GM18861 (cell line): Measurements from ENCODE around the gene TMEM179.
"Not testable (repeated sequence)": the region's sequence is repeated elsewhere in the genome, so short reads cannot be mapped to it uniquely, and the experiment has no call there.

ENCODE experiments used
- ATAC-seq: cut with Tn5 transposase; IDR thresholded peaks from one replicate; pipeline ENCODE4 v1.9.1; 2021; ENCODE audit not compliant: unreplicated experiment

TMEM179 gene

DNA sequence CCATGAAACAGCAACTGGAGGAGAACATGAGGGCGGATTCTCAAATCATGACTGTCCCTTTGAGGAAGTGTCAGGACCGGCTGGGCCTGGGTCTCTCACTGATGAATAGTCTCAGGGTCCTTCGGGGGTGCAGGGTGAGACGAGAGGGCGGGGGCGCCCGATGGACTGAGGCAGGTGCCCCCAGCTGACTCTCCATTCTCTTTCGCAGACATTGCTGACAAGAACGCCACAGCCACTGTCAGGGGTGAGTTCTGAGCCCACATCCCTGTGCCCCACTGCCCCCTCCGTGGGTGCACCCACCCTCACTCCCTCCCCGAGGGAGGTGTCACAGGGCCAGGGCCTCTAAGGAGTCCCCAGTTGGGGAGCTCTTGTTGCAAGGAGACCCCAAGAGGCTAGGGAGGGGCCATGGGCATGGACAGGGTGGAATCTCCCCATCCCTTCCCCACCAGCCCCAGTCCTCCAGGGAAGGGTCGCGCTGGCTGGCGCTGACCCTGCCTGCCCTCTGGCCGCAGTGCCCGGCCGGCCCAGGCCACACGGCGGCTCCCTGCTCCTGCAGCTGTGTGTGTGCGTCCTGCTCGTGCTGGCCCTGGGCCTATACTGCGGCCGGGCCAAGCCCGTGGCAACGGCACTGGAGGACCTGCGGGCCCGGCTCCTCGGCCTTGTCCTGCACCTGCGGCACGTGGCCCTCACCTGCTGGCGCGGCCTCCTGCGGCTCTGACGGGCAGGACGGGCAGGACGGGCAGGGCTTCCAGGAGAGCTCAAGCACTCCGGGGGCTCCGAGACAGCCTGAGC, 16.3 kb downstream of the TMEM179 start:
- no peak for ATAC-seq

GRCh38 chr14:104587641-104588040, 16.9 kb downstream of the TMEM179 start:
- no peak for ATAC-seq

DNA sequence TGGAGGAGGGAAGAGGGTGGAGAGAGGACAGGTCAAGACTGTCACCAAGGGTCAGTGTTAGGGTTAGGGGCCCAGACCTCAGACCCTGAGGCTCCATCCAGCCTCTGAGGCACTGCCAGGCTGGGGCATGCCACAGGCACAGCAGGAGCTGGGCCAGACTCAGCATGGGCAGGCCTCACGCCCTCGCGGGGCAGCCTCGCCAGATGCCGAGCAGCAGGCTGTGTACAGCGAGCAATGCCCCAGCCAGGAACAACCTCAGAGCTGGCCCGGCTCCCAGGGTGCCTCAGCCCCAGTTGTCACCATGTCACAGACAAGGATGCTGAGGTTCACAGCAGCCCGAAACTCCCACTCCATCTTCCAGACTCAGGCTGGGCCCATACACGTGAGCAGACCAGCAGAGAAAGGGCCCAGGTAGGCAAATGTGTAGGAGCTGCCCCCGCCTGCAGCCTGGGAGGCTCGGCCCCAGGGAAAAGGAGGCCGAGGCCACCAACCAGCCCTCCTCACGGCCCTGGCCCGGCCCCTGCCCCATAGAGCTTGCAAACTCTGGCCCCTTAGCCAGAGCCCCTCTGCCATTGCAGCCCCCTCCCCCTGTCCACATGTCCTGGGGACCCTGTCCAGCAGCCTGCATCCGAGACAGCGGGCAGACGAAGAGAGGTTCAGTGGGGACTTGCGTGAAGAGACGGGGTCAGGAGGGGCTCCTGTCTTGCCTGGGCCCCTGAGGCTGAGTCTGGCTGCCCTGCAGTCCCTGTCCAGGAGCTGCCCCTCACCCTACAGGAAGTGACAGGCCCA, 17.5 kb downstream of the TMEM179 start:
- no peak for ATAC-seq

GRCh38 chr14:104585966-104586697, 18.4 kb downstream of the TMEM179 start:
- no peak for ATAC-seq

- ATAC-seq: no peak
Observed at GRCh38 chr14:104584557-104584956, 20.0 kb downstream of the TMEM179 start.

- no peak for ATAC-seq
Observed at GRCh38 chr14:104583424-104584306, 20.9 kb downstream of the TMEM179 start.

DNA sequence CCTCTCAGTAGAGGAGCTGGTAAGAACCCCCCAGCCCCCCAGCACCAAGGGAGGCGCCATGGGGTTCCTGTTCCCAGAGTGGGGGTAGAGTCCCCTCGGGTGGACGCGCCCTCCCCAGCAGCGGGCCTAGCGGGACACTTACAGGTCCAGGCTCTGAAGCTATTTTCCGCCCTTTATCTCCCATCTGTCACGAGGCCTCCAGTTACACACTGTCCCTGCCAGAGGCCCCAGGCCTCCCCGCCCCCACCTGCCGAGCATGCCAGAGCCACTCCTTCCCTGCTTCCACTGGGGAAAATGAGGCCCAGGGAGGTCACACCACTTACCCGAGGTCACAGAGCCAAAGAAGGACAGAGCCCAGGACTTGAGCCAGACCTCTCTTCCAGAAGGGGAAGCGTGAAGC, 21.9 kb downstream of the TMEM179 start:
- no peak for ATAC-seq

DNA sequence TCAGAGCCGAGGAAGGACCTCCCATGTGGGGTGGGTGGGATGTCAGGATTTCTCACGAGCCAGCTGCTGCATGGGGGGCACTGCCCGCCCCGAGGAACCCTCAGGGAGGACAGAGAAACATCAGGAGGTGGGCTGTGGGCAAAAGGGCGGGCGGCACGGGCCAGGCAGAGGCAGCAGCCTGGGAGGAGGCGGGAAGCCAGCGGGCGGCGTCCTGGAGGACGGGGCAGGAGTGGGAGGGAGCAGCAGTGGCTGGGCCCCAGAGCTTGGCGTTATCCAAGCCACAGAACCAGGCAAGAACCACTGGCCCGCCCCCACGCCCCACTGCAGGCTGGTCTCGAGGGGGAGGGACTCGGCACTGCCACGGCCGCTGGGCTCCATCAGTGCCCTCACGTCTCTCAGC, 22.6 kb downstream of the TMEM179 start:
- ATAC-seq: no peak

DNA sequence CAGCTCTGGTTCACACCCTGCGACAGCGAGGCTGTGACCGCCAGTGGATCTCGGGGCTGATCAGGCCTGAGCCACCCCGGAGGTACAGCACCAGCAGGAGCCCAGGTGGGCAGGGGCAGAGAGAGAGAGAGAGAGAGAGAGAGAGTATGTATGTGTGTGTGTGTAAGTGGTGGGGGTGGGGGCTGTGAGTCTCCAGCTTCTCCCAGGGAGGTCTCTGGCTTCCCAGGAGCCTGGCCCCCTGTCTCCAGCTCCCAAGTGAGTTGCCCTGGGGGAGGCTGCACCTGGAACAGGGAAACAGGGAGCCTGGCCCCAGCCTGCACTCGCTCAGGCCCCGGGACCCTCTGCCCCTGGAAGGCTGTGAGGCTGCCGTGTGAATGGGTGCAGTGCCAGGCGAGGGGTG, 23.1 kb downstream of the TMEM179 start:
- no peak for ATAC-seq

DNA sequence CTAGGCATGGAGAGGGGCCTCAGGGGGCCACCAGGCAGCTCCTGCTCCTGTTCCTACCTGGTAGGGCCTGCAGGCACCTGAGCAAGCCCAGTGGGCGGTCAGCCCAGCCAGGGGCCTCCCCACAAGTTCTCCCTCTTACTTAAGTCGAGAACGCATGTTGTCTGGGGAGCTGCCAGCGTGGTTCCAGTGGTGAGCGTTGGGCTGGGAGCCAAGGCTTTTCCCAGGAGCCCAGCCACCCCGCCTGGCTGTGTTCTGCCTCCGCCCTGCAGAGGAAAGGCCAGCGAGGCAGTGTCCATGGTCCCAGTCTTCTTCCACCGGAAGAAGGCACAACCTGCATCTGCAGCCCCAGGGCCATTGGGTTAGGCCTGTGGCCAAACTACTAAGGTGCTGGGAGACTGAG, 23.6 kb downstream of the TMEM179 start:
- no peak for ATAC-seq

GRCh38 chr14:104579939-104580338, 24.6 kb downstream of the TMEM179 start:
- ATAC-seq: not testable (repeated sequence)

GRCh38 chr14:104579507-104579906, 25.1 kb downstream of the TMEM179 start, which contains the start of gene C14orf180:
Gene C14orf180, plus strand, starts transcription at chr14:104579764. Its CDS starts 6,667 bp downstream, at chr14:104586431.
- no peak for ATAC-seq

DNA sequence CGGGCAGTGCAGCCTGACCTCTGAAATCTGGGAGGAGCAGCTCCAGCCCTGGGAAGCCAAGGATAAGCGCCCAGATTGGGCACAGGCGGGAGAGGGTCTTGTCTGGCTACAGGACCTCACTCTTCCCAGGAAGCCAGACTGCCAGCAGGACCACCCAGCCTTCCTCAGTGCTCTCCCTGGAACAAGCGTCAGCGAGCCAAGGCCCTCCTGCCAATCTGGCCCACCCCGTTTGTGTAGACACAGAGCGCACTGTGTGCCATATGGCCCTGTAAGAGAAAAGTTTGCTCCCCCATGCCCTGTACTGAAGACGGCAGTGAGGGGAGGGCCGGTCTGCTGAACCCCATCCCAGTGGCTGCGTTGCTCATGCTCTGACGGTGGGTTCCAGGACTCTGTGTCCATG, 26.3 kb downstream of the TMEM179 start:
- no peak for ATAC-seq

DNA sequence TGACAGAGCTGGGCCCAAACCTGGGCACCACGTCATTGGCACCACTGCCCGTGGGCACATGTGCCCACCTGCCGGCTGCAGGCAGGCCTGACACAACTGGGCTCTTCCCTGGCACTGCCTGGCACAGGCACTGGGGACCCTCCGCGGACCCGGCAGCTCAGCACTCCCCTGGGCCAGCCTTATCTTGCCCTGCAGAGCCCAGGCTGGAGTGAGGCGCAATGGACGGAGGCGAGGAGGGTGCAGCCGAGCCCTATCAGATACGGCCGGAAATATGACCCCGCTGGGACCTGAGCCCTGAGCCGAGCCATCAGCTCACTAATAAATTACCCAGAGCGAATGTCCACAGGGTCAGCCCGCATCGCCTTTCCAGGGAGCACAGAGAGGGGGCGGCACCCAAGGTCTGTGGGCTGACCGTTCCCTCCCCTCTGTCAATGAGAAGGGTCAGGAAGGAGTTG, 26.7 kb downstream of the TMEM179 start:
- ATAC-seq: no peak

- ATAC-seq: no peak
Observed at GRCh38 chr14:104577426-104577825, 27.1 kb downstream of the TMEM179 start.

GRCh38 chr14:104576970-104577332, 27.6 kb downstream of the TMEM179 start:
- no peak for ATAC-seq

GRCh38 chr14:104576232-104576969, 28.2 kb downstream of the TMEM179 start:
- ATAC-seq: no peak

DNA sequence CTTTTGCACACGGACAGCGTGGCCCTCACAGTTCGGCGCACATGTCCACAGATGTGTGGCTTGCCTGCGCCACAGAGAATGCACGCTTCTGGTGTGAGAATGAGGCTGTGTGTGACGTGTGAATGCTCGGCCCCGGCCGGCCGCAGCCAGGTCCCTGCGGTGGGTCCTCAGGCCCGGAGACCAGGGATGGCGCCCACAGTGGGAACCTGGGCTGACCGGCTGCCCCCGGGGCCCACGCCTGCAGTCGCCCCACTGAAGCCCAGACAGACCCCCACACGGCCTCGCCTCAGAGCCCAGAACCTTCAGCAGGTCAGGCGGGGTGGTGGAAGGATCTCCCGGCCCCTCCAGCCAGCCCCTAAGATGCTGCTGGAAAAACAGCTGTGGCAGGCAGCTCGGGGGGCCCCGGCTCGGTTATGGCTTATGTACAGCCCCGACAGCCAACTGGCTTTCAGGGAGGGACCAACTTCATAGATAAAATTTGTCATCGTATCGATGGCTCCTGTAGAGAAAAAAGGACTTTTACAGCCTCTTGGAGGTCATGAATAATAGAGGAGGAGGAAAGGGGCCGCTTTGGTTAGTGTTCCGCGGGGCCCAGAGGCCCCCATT, 29.5 kb downstream of the TMEM179 start:
- no peak for ATAC-seq

DNA sequence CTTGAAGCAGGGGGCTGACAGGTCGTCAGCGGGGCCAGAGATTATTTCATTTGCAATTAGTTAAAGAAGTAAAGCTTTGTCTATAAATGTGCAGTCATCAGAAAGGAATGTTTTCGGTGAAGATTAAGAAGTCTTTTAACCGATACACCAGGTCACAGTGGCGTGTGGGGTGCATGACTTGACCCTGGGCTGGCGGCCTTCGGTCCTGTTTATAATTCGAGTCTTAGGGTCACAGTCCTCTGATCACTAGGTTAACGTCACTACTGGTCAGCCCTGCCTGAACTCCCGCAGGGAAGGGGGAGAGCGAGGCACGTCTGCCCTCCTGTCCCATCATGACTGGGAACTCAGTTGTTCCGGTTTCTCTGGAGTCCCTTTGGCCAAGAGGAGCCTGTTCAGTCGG, 30.0 kb downstream of the TMEM179 start:
- no peak for ATAC-seq
